Neural progenitor cell (in vitro differentiated cells): Measurements from ENCODE around the gene CELF6.

Experiments used
- CTCF ChIP-seq: fragments of 200-600 bp; sonication (generic); IDR thresholded peaks from 2 replicates; pipeline ENCODE4 v1.5.1; 2017; ENCODE audit warnings: antibody characterized with exemption, mild to moderate bottlenecking
- EZH2 ChIP-seq: fragments of 200-600 bp; sonication (generic); IDR thresholded peaks from 2 replicates; pipeline ENCODE4 v1.6.1; 2017; ENCODE audit warnings: antibody characterized with exemption, mild to moderate bottlenecking, moderate library complexity
- EZH2phosphoT487 ChIP-seq: fragments of 200-600 bp; sonication (generic); IDR thresholded peaks from 2 replicates; pipeline ENCODE4 v1.6.1; 2017; ENCODE audit warnings: antibody characterized with exemption

GRCh38 chr15:72315706-72316370, 4.1 kb downstream of the CELF6 start:
- TF ChIP-seq EZH2 (no peak), CTCF (no peak), EZH2phosphoT487 (no peak)
